ENCODE measurements around the gene WDR91.

Gene WDR91

GRCh38 chr7:135158141-135158655 is 53.1 kb downstream of the WDR91 start:
- no peak overlapping the region for H3K4me3 ChIP-seq (ENCODE audit: low read depth, low read length)
- DNase-seq (ENCODE audit: low read depth), result no peak
- no peak for TF ChIP-seq POLR2A (IDR thresholded peaks at IDR 0.05; ENCODE audit: extremely low read depth, insufficient read length)
- TF ChIP-seq MYC (IDR thresholded peaks at IDR 0.05; ENCODE audit: low read depth, low read length), result no peak
- no peak for TF ChIP-seq CTCF (IDR thresholded peaks at IDR 0.05; ENCODE audit: low read depth, low read length)
- no peak for TF ChIP-seq MAX (IDR thresholded peaks at IDR 0.05; ENCODE audit: low read depth, low read length)

- no peak overlapping the region for H3K4me3 ChIP-seq (ENCODE audit: low read depth, low read length)
- TF ChIP-seq CTCF (IDR thresholded peaks at IDR 0.05; ENCODE audit: low read depth, low read length) (no peak), MYC (IDR thresholded peaks at IDR 0.05; ENCODE audit: low read depth, low read length) (no peak)
- no peak for DNase-seq (ENCODE audit: low read depth)
These were observed 55.0 kb downstream of the WDR91 start for GRCh38 chr7:135156290-135156689.

GRCh38 chr7:135154734-135155133 is 56.6 kb downstream of the WDR91 start:
- TF ChIP-seq POLR2A (IDR thresholded peaks at IDR 0.05; ENCODE audit: extremely low read depth, insufficient read length), result no peak
- TF ChIP-seq CTCF (IDR thresholded peaks at IDR 0.05; ENCODE audit: low read depth, low read length), result no peak
- no peak for TF ChIP-seq MAX (IDR thresholded peaks at IDR 0.05; ENCODE audit: low read depth, low read length)
- TF ChIP-seq MYC (IDR thresholded peaks at IDR 0.05; ENCODE audit: low read depth, low read length), result no peak
- DNase-seq (ENCODE audit: low read depth), result no peak
- no peak overlapping the region for H3K4me3 ChIP-seq (ENCODE audit: low read depth, low read length)

GRCh38 chr7:135152442-135152841 is 58.9 kb downstream of the WDR91 start:
- DNase-seq (ENCODE audit: low read depth), result no peak
- TF ChIP-seq POLR2A (IDR thresholded peaks at IDR 0.05; ENCODE audit: extremely low read depth, insufficient read length) (no peak), MYC (IDR thresholded peaks at IDR 0.05; ENCODE audit: low read depth, low read length) (no peak)
- H3K4me3 ChIP-seq (ENCODE audit: low read depth, low read length), result no peak overlapping the region

- no peak for DNase-seq (ENCODE audit: low read depth)
These were observed 59.8 kb downstream of the WDR91 start for GRCh38 chr7:135151533-135151932.

GRCh38 chr7:135151132-135151531 is 60.2 kb downstream of the WDR91 start:
- no peak overlapping the region for H3K4me3 ChIP-seq (ENCODE audit: low read depth, low read length)
- no peak for DNase-seq (ENCODE audit: low read depth)
- TF ChIP-seq MYC (IDR thresholded peaks at IDR 0.05; ENCODE audit: low read depth, low read length), result no peak
- no peak for TF ChIP-seq MAX (IDR thresholded peaks at IDR 0.05; ENCODE audit: low read depth, low read length)
- no peak for TF ChIP-seq CTCF (IDR thresholded peaks at IDR 0.05; ENCODE audit: low read depth, low read length)
- no peak for TF ChIP-seq POLR2A (IDR thresholded peaks at IDR 0.05; ENCODE audit: extremely low read depth, insufficient read length)

More at GRCh38 chr7:135151533-135151932, 59.8 kb downstream of the WDR91 start:
- TF ChIP-seq MAX (IDR thresholded peaks at IDR 0.05; ENCODE audit: low read depth, low read length), result no peak
- TF ChIP-seq MYC (IDR thresholded peaks at IDR 0.05; ENCODE audit: low read depth, low read length), result no peak
- H3K4me3 ChIP-seq (ENCODE audit: low read depth, low read length), result no peak overlapping the region

GRCh38 chr7:135150072-135150782 is 61.1 kb downstream of the WDR91 start:
- no peak for DNase-seq (ENCODE audit: low read depth)
- H3K4me3 ChIP-seq (ENCODE audit: low read depth, low read length), result no peak overlapping the region
- no peak for TF ChIP-seq CTCF (IDR thresholded peaks at IDR 0.05; ENCODE audit: low read depth, low read length)
- TF ChIP-seq MAX (IDR thresholded peaks at IDR 0.05; ENCODE audit: low read depth, low read length), result no peak
- no peak for TF ChIP-seq POLR2A (IDR thresholded peaks at IDR 0.05; ENCODE audit: extremely low read depth, insufficient read length)
- TF ChIP-seq MYC (IDR thresholded peaks at IDR 0.05; ENCODE audit: low read depth, low read length), result no peak

Data from NB4 (cell line).